Upper lobe of left lung (tissue), 6 donors: Measurements from ENCODE around the gene VPS18. TPM values are rescaled to one million over a fixed set of nuclear protein-coding genes. Genes with fewer than 3 reads are reported as not detected.

Source experiments
- ATAC-seq, 2 donors: fragments of 200-7000 bp; cut with Tn5 transposase; one replicate each; pipeline ENCODE4 v1.9.1; 2022; ENCODE audit warnings: mild to moderate bottlenecking in 2 of 2, moderate library complexity in 2 of 2; ENCODE audit not compliant: low FRiP score in 2 of 2
- DNase-seq, 2 donors: peaks; one replicate each; pipeline ENCODE4 v3.0.0-alpha.2; 2019 to 2020
- H3K27ac ChIP-seq, 4 donors: fragments of 200-600 bp; sonication (generic); one replicate each; pipeline ENCODE4 v1.5.1; 2016 to 2019
- H3K27me3 ChIP-seq, 4 donors: fragments of 200-600 bp; sonication (generic); one replicate each; pipeline ENCODE4 v1.5.1; 2017 to 2019
- H3K36me3 ChIP-seq, 4 donors: fragments of 200-600 bp; sonication (generic); one replicate each; pipeline ENCODE4 v1.5.1; 2016 to 2019
- H3K4me1 ChIP-seq, 4 donors: fragments of 200-600 bp; sonication (generic); one replicate each; pipeline ENCODE4 v1.5.1; 2018 to 2019
- H3K4me3 ChIP-seq, 4 donors: fragments of 200-600 bp; sonication (generic); one replicate each; pipeline ENCODE4 v1.5.1; 2017 to 2019; ENCODE audit warnings: mild to moderate bottlenecking in 2 of 4, moderate library complexity in 1 of 4
- H3K9me3 ChIP-seq, 4 donors: fragments of 200-600 bp; sonication (generic); one replicate each; pipeline ENCODE4 v1.5.1; 2018 to 2019
- CTCF ChIP-seq, 6 experiments: fragments of 450-650 bp in 4 of 6; fragments of 200-600 bp in 2 of 6; sonication (generic) in 2 of 6; IDR thresholded peaks; one replicate each; pipeline ENCODE4 v1.5.1; 2016 to 2019; ENCODE audit warnings: antibody characterized with exemption in 6 of 6
- EP300 ChIP-seq, 4 donors: sonication (generic); formaldehyde crosslinking; IDR thresholded peaks; one replicate each; pipeline ENCODE4 v1.5.1; 2017; ENCODE audit warnings: antibody characterized with exemption in 4 of 4, control low read depth in 2 of 4
- POLR2A ChIP-seq, 4 donors: fragments of 450-650 bp; IDR thresholded peaks; one replicate each; pipeline ENCODE4 v1.5.1; 2016 to 2017; ENCODE audit warnings: antibody characterized with exemption in 4 of 4, mild to moderate bottlenecking in 2 of 4
- POLR2AphosphoS5 ChIP-seq, 2 donors: sonication (generic); formaldehyde crosslinking; IDR thresholded peaks; one replicate each; pipeline ENCODE4 v1.5.1; 2017; ENCODE audit warnings: antibody characterized with exemption in 2 of 2
- WGBS, 2 donors: methylation state at CpG; one replicate each; pipeline ENCODE4 v1.1.5; 2017 to 2018; 5-methylcytosine and 5-hydroxymethylcytosine counted together
- total RNA-seq, 6 donors: library from RNA; depleted of rRNA in 4 of 6; stranded (reverse); fragments of >200 nt in 4 of 6; gene quantifications; one replicate each; pipeline versions ENCODE4 v1.1.0 to v1.2.1, GENCODE V29; 2016 to 2021
- donor health status: DM: no; HTN: no; CAD: no; lungs with moderate emphysema.
- donor health status: DM: no; HTN: yes; CAD: no; lungs with severe emphysema.

Gene VPS18
- total RNA-seq, 6 donors from 2014 or later = 19.9 to 43.2 (median 29.2) TPM

GRCh38 chr15:40845511-40846284, 48.6 kb upstream of the VPS18 start:
- no peaks in the 10 kb centered on the region for H3K9me3 ChIP-seq
- peak overlapping the region in 3 of 4 donors; percentile 54 to 81 (median 69) for H3K4me3 ChIP-seq
- DNase-seq = peak in 1 of 2 donors; percentile 87
- H3K4me1 ChIP-seq = peaks cover 25 to 54% (median 37%) of the 10 kb centered on the region in 4 donors
- peak; percentile 46 to 91 for ATAC-seq
- TF ChIP-seq POLR2AphosphoS5 (IDR thresholded peaks at IDR 0.05) (peak; percentile 34), EP300 (IDR thresholded peaks at IDR 0.05) (no peak), POLR2A (IDR thresholded peaks at IDR 0.05) (peak in 1 of 4 donors; percentile 51), CTCF (IDR thresholded peaks at IDR 0.05) (no peak)
- H3K36me3 ChIP-seq = peaks cover 0 to 3% (median 0%) of the 10 kb centered on the region in 4 donors
- peaks cover 0 to 11% (median 4%) of the 10 kb centered on the region in 4 donors for H3K27me3 ChIP-seq
- 70 to 79% methylated on average over 7 to 8 of the region's 8 CpGs for WGBS, 2 donors
- H3K27ac ChIP-seq = peak overlapping the region; percentile 51 to 84 (median 80)

- Histone ChIP-seq H3K27ac (peak overlapping the region; percentile 51 to 84 (median 80)), H3K27me3 (peaks cover 0 to 11% (median 4%) of the 10 kb centered on the region in 4 donors), H3K36me3 (peaks cover 0 to 3% (median 0%) of the 10 kb centered on the region in 4 donors), H3K4me3 (peak overlapping the region in 3 of 4 donors; percentile 54 to 81 (median 69)), H3K9me3 (no peaks in the 10 kb centered on the region), H3K4me1 (peaks cover 25 to 54% (median 37%) of the 10 kb centered on the region in 4 donors)
- ATAC-seq (no peak), DNase-seq (peak in 1 of 2 donors; percentile 37)
- TF ChIP-seq EP300 (IDR thresholded peaks at IDR 0.05) = no peak
- TF ChIP-seq POLR2AphosphoS5 (IDR thresholded peaks at IDR 0.05) = no peak
- TF ChIP-seq CTCF (IDR thresholded peaks at IDR 0.05) = no peak
- no peak for TF ChIP-seq POLR2A (IDR thresholded peaks at IDR 0.05)
These were observed 47.4 kb upstream of the VPS18 start for GRCh38 chr15:40846841-40847222.

GRCh38 chr15:40847223-40847961, 46.9 kb upstream of the VPS18 start:
- TF ChIP-seq POLR2A (IDR thresholded peaks at IDR 0.05) (peak in 1 of 4 donors; percentile 49), EP300 (IDR thresholded peaks at IDR 0.05) (no peak), POLR2AphosphoS5 (IDR thresholded peaks at IDR 0.05) (peak in 1 of 2 donors; percentile 7), CTCF (IDR thresholded peaks at IDR 0.05) (peak in 3 of 6 experiments; percentile 9 to 44 (median 32))
- Histone ChIP-seq H3K36me3 (peaks cover 0 to 3% (median 0%) of the 10 kb centered on the region in 4 donors), H3K4me3 (peak overlapping the region in 2 of 4 donors; percentile 69 to 81), H3K27ac (peak overlapping the region; percentile 51 to 84 (median 80)), H3K9me3 (no peaks in the 10 kb centered on the region), H3K4me1 (peaks cover 25 to 54% (median 37%) of the 10 kb centered on the region in 4 donors), H3K27me3 (peaks cover 0 to 11% (median 4%) of the 10 kb centered on the region in 4 donors)
- 63 to 67% methylated on average over 6 to 7 of the region's 7 CpGs for WGBS, 2 donors
- ATAC-seq (peak; percentile 81 to 88), DNase-seq (peak in 1 of 2 donors; percentile 93)

GRCh38 chr15:40850576-40851112, 43.6 kb upstream of the VPS18 start:
- Histone ChIP-seq H3K27me3 (no peaks in the 10 kb centered on the region), H3K27ac (no peak overlapping the region), H3K4me3 (no peak overlapping the region), H3K9me3 (no peaks in the 10 kb centered on the region), H3K36me3 (peaks cover 0 to 25% (median 23%) of the 10 kb centered on the region in 4 donors), H3K4me1 (peaks cover 10 to 30% (median 23%) of the 10 kb centered on the region in 4 donors)
- no peak for TF ChIP-seq POLR2AphosphoS5 (IDR thresholded peaks at IDR 0.05)
- no peak for TF ChIP-seq POLR2A (IDR thresholded peaks at IDR 0.05)
- TF ChIP-seq EP300 (IDR thresholded peaks at IDR 0.05) = no peak
- no peak for TF ChIP-seq CTCF (IDR thresholded peaks at IDR 0.05)
- ATAC-seq (no peak), DNase-seq (no peak)
- 85 to 91% methylated on average over 8 of the region's 8 CpGs for WGBS, 2 donors
